HepG2 (cell line): ENCODE data around the gene MAMSTR. TPM values are rescaled to one million over a fixed set of nuclear protein-coding genes. Genes with fewer than 3 reads are reported as not detected.

ENCODE experiments used
- BCL6 ChIP-seq: IDR thresholded peaks from 2 replicates; pipeline ENCODE4 v1.6.1; 2016; ENCODE audit warnings: missing genetic modification reagents, missing compliant biosample characterization
- CEBPG ChIP-seq: IDR thresholded peaks from 2 replicates; pipeline ENCODE4 v1.6.1; 2016
- GABPA ChIP-seq, 2 experiments: IDR thresholded peaks; 2 replicates each; pipeline ENCODE4 v1.6.1; 2011 to 2016; ENCODE audit warnings: low read depth in 2 of 2, low read length in 1 of 2, missing biosample characterization in 1 of 2, missing genetic modification characterization in 1 of 2
- HCFC1 ChIP-seq: fragments of 150-350 bp; IDR thresholded peaks from 2 replicates; pipeline ENCODE4 v1.6.1; 2014; ENCODE audit warnings: low read depth, low read length
- IKZF5 ChIP-seq: IDR thresholded peaks from 2 replicates; pipeline ENCODE4 v1.6.1; 2018; ENCODE audit warnings: missing genetic modification reagents, mild to moderate bottlenecking, missing compliant biosample characterization
- KLF11 ChIP-seq: IDR thresholded peaks from 2 replicates; pipeline ENCODE4 v1.6.1; 2016; ENCODE audit warnings: missing compliant biosample characterization
- POGK ChIP-seq: sonication (generic); formaldehyde crosslinking; conservative IDR thresholded peaks from 2 replicates; pipeline ENCODE4 v1.8.0; 2022; ENCODE audit warnings: mild to moderate bottlenecking, moderate library complexity, missing genetic modification reagents
- POLR2AphosphoS5 ChIP-seq: IDR thresholded peaks from 2 replicates; pipeline ENCODE4 v1.6.1; 2012; ENCODE audit warnings: low read depth, low read length
- RBFOX2 ChIP-seq: fragments of 200-400 bp; formaldehyde crosslinking; IDR thresholded peaks from 2 replicates; pipeline ENCODE4 v1.6.1; 2017; ENCODE audit warnings: low read depth, mild to moderate bottlenecking, low read length
- RXRB ChIP-seq: IDR thresholded peaks from 2 replicates; pipeline ENCODE4 v1.6.1; 2016; ENCODE audit warnings: borderline replicate concordance, missing genetic modification reagents, missing compliant biosample characterization
- SIN3A ChIP-seq: IDR thresholded peaks from 2 replicates; pipeline ENCODE4 v1.6.1; 2011; ENCODE audit warnings: low read depth, mild to moderate bottlenecking, control low read depth, low read length, borderline replicate concordance
- TARDBP ChIP-seq: sonication (generic); formaldehyde crosslinking; IDR thresholded peaks from 2 replicates; pipeline ENCODE4 v1.8.0; 2022; ENCODE audit warnings: mild to moderate bottlenecking, missing genetic modification reagents
- TEAD3 ChIP-seq: optimal IDR thresholded peaks from 2 replicates; pipeline ENCODE3; 2016; ENCODE audit warnings: borderline replicate concordance
- ZFP36L1 ChIP-seq: sonication (generic); formaldehyde crosslinking; IDR thresholded peaks from 2 replicates; pipeline ENCODE4 v1.8.0; 2022; ENCODE audit warnings: mild to moderate bottlenecking, missing genetic modification reagents, moderate library complexity
- ZNF136 ChIP-seq: sonication (generic); formaldehyde crosslinking; IDR thresholded peaks from 2 replicates; pipeline ENCODE4 v1.8.1; 2022; ENCODE audit warnings: low read depth, mild to moderate bottlenecking, moderate library complexity, missing genetic modification reagents
- ZNF770 ChIP-seq: sonication (generic); formaldehyde crosslinking; IDR thresholded peaks from 2 replicates; pipeline ENCODE4 v1.5.0; 2020; ENCODE audit warnings: mild to moderate bottlenecking, missing genetic modification reagents
- ZNF788 ChIP-seq: sonication (generic); formaldehyde crosslinking; IDR thresholded peaks from 2 replicates; pipeline ENCODE4 v1.5.0; 2020; ENCODE audit warnings: mild to moderate bottlenecking, missing genetic modification reagents, borderline replicate concordance
- ZSCAN31 ChIP-seq: sonication (generic); formaldehyde crosslinking; IDR thresholded peaks from 2 replicates; pipeline ENCODE4 v1.5.0; 2020; ENCODE audit warnings: low read depth, mild to moderate bottlenecking, missing genetic modification reagents
- polyA plus RNA-seq, 8 experiments: library from polyadenylated mRNA; depleted of rRNA in 3 of 8; stranded (reverse) in 7 of 8; unstranded in 1 of 8; fragments of >200 nt; fragmentation: Illumina TruSeq in 4 of 8; extraction: Trizol in 4 of 8; gene quantifications; 2 replicates each; pipeline versions ENCODE4 v1.2.1 to v1.2.3, GENCODE V29; 2011 to 2016; ENCODE audit warnings: low read depth in 4 of 8, missing spikeins in 1 of 8, mixed read lengths in 1 of 8; ENCODE audit not compliant: insufficient read depth in 1 of 8
- total RNA-seq, 5 experiments: library from RNA; depleted of rRNA; stranded (reverse); fragments of >200 nt; fragmentation: Illumina TruSeq; extraction: Trizol; gene quantifications; 2 replicates each; pipeline ENCODE4 v1.2.3, GENCODE V29; 2016; ENCODE audit warnings: low read depth in 1 of 5
- TF ChIP-seq, protein P1 (sequence below): IDR thresholded peaks from 2 replicates; pipeline ENCODE4 v1.6.1; 2016; ENCODE audit warnings: missing compliant biosample characterization, missing genetic modification reagents, borderline replicate concordance

MAMSTR gene
- total and polyA plus RNA-seq, 2 of the 13 experiments (the other 11 are each of a cell fraction or from before 2014, with no cell fraction given), result 2.2 to 2.4 TPM

- TF ChIP-seq RBFOX2, result 0 out of 2 replicates have a peak, but pooled peaks have one; percentile 28
- peak; percentile 28; the same call in 1 of the 2 replicates for TF ChIP-seq RXRB (CRISPR knock-in tag)
- TF ChIP-seq IKZF5 (CRISPR knock-in tag), result peak; percentile 81
- TF ChIP-seq POLR2AphosphoS5, result 0 out of 2 replicates have a peak, but pooled peaks have one; percentile 29
- peak; percentile 24; the same call in 1 of the 2 replicates for TF ChIP-seq TARDBP
- TF ChIP-seq ZNF136 (CRISPR knock-in tag), result 0 out of 2 replicates have a peak, but pooled peaks have one; percentile 59
- TF ChIP-seq POGK, result peak; percentile 70
- peak; percentile 51; the same call in 1 of the 2 replicates for TF ChIP-seq KLF11 (CRISPR knock-in tag)
- TF ChIP-seq GABPA (IDR thresholded peaks at IDR 0.05; ENCODE audit: low read depth, low read length), result no peak
- TF ChIP-seq GABPA (CRISPR knock-in tag; IDR thresholded peaks at IDR 0.05; ENCODE audit: low read depth), result peak; percentile 78
- TF ChIP-seq SIN3A, result peak; percentile 65; the same call in 1 of the 2 replicates
- no peak for TF ChIP-seq ZFP36L1 (CRISPR knock-in tag)
- TF ChIP-seq ZNF770 (CRISPR knock-in tag), result 0 out of 2 replicates have a peak, but pooled peaks have one; percentile 32
- peak; percentile 96 for TF ChIP-seq TEAD3
- TF ChIP-seq ZSCAN31 (CRISPR knock-in tag), result no peak
- TF ChIP-seq BCL6 (CRISPR knock-in tag), result 0 out of 2 replicates have a peak, but pooled peaks have one; percentile 9
- peak; percentile 43; the same call in 1 of the 2 replicates for TF ChIP-seq ZNF788
- peak; percentile 97 for TF ChIP-seq HCFC1
- TF ChIP-seq, protein P1, sequence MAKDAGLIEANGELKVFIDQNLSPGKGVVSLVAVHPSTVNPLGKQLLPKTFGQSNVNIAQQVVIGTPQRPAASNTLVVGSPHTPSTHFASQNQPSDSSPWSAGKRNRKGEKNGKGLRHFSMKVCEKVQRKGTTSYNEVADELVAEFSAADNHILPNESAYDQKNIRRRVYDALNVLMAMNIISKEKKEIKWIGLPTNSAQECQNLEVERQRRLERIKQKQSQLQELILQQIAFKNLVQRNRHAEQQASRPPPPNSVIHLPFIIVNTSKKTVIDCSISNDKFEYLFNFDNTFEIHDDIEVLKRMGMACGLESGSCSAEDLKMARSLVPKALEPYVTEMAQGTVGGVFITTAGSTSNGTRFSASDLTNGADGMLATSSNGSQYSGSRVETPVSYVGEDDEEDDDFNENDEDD (CRISPR knock-in tag), result peak; percentile 100
- no peak for TF ChIP-seq CEBPG (CRISPR knock-in tag)
Observed at GRCh38 chr19:48720613-48721296, 1.2 kb upstream of the MAMSTR start (continued).
